LNCaP clone FGC (cell line): ENCODE results near the gene GALNS.

Experiments
- DNase-seq: peaks from one replicate; pipeline ENCODE4 v3.0.0-alpha.2; 2011; ENCODE audit warnings: low read depth
- H3K4me3 ChIP-seq: 2 replicates; pipeline ENCODE4 v1.5.1; 2011; ENCODE audit warnings: mild to moderate bottlenecking, low read depth, low read length, control low read depth
- CTCF ChIP-seq: IDR thresholded peaks from 2 replicates; pipeline ENCODE4 v1.5.1; 2012; ENCODE audit warnings: mild to moderate bottlenecking; ENCODE audit not compliant: control insufficient read depth, insufficient read depth; ENCODE audit errors: extremely low read depth

GALNS gene

GRCh38 chr16:88764913-88765349, 91.8 kb downstream of the GALNS start:
- TF ChIP-seq CTCF = no peak
- no peak for DNase-seq
- H3K4me3 ChIP-seq = no peak overlapping the region

GRCh38 chr16:88764080-88764479, 92.7 kb downstream of the GALNS start:
- no peak for TF ChIP-seq CTCF
- DNase-seq = no peak
- peak overlapping the region; percentile 3; the same call in 1 of the 2 replicates for H3K4me3 ChIP-seq
